Ishikawa (cell line): ENCODE data around the gene TM7SF3.

Source experiments
- CEBPB ChIP-seq: IDR thresholded peaks from 2 replicates; pipeline ENCODE4 v1.6.1; 2012
- CREB1 ChIP-seq: IDR thresholded peaks from 2 replicates; pipeline ENCODE4 v1.6.1; 2012; ENCODE audit warnings: low read depth
- EGR1 ChIP-seq: IDR thresholded peaks from 2 replicates; pipeline ENCODE4 v1.6.1; 2012
- EP300 ChIP-seq: IDR thresholded peaks from 2 replicates; pipeline ENCODE4 v1.6.1; 2012; ENCODE audit warnings: borderline replicate concordance
- FOXM1 ChIP-seq: IDR thresholded peaks from 2 replicates; pipeline ENCODE4 v1.6.1; 2012; ENCODE audit warnings: low read depth, borderline replicate concordance
- NFIC ChIP-seq: IDR thresholded peaks from 2 replicates; pipeline ENCODE4 v1.6.1; 2012
- RAD21 ChIP-seq: IDR thresholded peaks from 2 replicates; pipeline ENCODE4 v1.6.1; 2012; ENCODE audit warnings: low read depth
- TAF1 ChIP-seq: IDR thresholded peaks from 2 replicates; pipeline ENCODE4 v1.6.1; 2012; ENCODE audit warnings: low read depth, mild to moderate bottlenecking
- TCF12 ChIP-seq: IDR thresholded peaks from 2 replicates; pipeline ENCODE4 v1.6.1; 2012; ENCODE audit warnings: low read depth
- TEAD4 ChIP-seq: IDR thresholded peaks from 2 replicates; pipeline ENCODE4 v1.6.1; 2012
- YY1 ChIP-seq: IDR thresholded peaks from 2 replicates; pipeline ENCODE4 v1.6.1; 2012; ENCODE audit warnings: low read depth
- ZBTB7A ChIP-seq: IDR thresholded peaks from 2 replicates; pipeline ENCODE4 v1.6.1; 2012; ENCODE audit warnings: low read depth
- TF ChIP-seq, protein P1 (sequence below): IDR thresholded peaks from 2 replicates; pipeline ENCODE4 v1.6.1; 2012
- TF ChIP-seq, protein P2 (sequence below): IDR thresholded peaks from 2 replicates; pipeline ENCODE4 v1.6.1; 2012
- TF ChIP-seq, protein P3 (sequence below): IDR thresholded peaks from 2 replicates; pipeline ENCODE4 v1.6.1; 2012; ENCODE audit warnings: low read depth, mild to moderate bottlenecking

TM7SF3 gene

GRCh38 chr12:26940516-26941214 is 73.5 kb downstream of the TM7SF3 start:
- TF ChIP-seq ZBTB7A (no peak), TCF12 (no peak), NFIC (no peak), RAD21 (no peak), FOXM1 (no peak), TAF1 (no peak), YY1 (no peak), EGR1 (no peak), EP300 (no peak), CREB1 (no peak), TEAD4 (no peak), CEBPB (no peak)
- TF ChIP-seq, protein P1, sequence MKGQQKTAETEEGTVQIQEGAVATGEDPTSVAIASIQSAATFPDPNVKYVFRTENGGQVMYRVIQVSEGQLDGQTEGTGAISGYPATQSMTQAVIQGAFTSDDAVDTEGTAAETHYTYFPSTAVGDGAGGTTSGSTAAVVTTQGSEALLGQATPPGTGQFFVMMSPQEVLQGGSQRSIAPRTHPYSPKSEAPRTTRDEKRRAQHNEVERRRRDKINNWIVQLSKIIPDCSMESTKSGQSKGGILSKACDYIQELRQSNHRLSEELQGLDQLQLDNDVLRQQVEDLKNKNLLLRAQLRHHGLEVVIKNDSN, result no peak
- TF ChIP-seq, protein P2, sequence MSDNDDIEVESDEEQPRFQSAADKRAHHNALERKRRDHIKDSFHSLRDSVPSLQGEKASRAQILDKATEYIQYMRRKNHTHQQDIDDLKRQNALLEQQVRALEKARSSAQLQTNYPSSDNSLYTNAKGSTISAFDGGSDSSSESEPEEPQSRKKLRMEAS, result no peak
- TF ChIP-seq, protein P3, sequence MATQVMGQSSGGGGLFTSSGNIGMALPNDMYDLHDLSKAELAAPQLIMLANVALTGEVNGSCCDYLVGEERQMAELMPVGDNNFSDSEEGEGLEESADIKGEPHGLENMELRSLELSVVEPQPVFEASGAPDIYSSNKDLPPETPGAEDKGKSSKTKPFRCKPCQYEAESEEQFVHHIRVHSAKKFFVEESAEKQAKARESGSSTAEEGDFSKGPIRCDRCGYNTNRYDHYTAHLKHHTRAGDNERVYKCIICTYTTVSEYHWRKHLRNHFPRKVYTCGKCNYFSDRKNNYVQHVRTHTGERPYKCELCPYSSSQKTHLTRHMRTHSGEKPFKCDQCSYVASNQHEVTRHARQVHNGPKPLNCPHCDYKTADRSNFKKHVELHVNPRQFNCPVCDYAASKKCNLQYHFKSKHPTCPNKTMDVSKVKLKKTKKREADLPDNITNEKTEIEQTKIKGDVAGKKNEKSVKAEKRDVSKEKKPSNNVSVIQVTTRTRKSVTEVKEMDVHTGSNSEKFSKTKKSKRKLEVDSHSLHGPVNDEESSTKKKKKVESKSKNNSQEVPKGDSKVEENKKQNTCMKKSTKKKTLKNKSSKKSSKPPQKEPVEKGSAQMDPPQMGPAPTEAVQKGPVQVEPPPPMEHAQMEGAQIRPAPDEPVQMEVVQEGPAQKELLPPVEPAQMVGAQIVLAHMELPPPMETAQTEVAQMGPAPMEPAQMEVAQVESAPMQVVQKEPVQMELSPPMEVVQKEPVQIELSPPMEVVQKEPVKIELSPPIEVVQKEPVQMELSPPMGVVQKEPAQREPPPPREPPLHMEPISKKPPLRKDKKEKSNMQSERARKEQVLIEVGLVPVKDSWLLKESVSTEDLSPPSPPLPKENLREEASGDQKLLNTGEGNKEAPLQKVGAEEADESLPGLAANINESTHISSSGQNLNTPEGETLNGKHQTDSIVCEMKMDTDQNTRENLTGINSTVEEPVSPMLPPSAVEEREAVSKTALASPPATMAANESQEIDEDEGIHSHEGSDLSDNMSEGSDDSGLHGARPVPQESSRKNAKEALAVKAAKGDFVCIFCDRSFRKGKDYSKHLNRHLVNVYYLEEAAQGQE, result no peak

DNA sequence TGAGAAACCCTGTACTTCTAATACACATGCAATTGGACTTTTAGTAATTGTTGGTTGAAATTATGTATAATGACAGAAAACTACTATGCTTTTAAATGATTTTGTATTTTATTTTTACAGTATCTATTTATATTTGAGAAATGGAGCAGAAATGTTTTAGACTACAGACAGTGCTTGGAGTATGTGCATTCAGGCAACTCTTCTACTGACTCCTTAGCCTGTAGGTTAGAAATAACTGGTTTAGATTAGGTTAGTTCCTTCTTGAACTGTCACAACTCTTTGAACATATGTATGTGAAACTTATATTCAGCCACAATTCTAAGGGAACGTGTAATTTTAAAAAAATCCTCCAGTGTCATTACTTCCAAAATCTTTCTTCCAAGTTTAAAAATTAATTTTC is 74.2 kb downstream of the TM7SF3 start:
- TF ChIP-seq ZBTB7A, result no peak
- no peak for TF ChIP-seq CREB1
- no peak for TF ChIP-seq TAF1
- no peak for TF ChIP-seq EGR1
- TF ChIP-seq RAD21, result no peak
- TF ChIP-seq, protein P1, result no peak
- no peak for TF ChIP-seq TCF12
- no peak for TF ChIP-seq EP300
- TF ChIP-seq NFIC, result no peak
- no peak for TF ChIP-seq YY1
- TF ChIP-seq FOXM1, result no peak
- TF ChIP-seq, protein P2, result no peak
- TF ChIP-seq TEAD4, result no peak
- no peak for TF ChIP-seq CEBPB

DNA sequence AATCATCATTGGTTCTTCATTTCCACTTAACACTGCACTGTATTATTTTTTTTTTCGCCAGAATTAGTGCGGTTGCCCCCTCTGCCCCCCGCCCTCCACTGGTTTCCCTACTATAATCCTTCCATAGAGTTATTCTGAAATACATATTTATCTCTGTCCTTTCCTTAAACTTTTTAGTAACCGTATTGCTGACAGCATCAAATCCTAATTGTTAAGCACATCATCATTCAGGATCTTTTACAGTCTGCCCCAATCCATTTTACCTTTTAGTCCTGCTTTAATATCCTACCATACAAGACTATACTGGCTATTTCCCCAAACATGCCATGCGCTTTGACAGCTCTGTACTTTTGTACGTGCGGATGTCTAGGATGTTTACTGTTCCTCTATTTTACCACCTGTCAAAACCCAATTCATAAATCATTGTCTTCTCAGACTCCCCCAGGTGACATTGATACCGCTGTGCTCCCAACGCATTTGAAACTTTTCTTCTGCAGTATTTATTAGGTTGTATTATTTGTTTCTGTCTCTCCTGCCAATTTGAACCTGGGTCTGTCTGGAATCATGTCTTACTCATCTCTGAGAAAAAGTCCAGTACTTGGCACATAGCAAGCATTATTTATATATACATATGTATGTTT is 74.9 kb downstream of the TM7SF3 start:
- TF ChIP-seq TCF12, result no peak
- TF ChIP-seq, protein P1, result no peak
- TF ChIP-seq, protein P2, result no peak
- TF ChIP-seq CEBPB, result no peak
- no peak for TF ChIP-seq TEAD4
- no peak for TF ChIP-seq YY1
- TF ChIP-seq ZBTB7A, result no peak

- TF ChIP-seq, protein P3, result no peak
- TF ChIP-seq ZBTB7A (peak; percentile 55; the same call in 1 of the 2 replicates), CEBPB (no peak), TCF12 (peak; percentile 59; the same call in 1 of the 2 replicates)
Observed at GRCh38 chr12:26938701-26939062, 75.5 kb downstream of the TM7SF3 start.
